GM18951 (cell line): ENCODE results near the gene MAGEB3.
"Not testable (repeated sequence)": the region's sequence is repeated elsewhere in the genome, so short reads cannot be mapped to it uniquely, and the experiment has no call there.

Source experiments
- POLR2A ChIP-seq: IDR thresholded peaks from 4 replicates; pipeline ENCODE4 v1.6.1; 2011; ENCODE audit warnings: mild to moderate bottlenecking; ENCODE audit not compliant: insufficient read length, insufficient read depth; ENCODE audit errors: extremely low read depth
- in situ Hi-C: fragments of 300-500 bp; cut with MboI; formaldehyde crosslinking; loops from one replicate; pipeline ENCODE4 v1.12.0; 2022; ENCODE audit warnings: low sequenced_read_pairs, mixed read lengths, inconsistent platforms; ENCODE audit not compliant: unreplicated experiment

MAGEB3 gene

GRCh38 chrX:30230395-30230794, at the start of gene MAGEB3:
MAGEB3 (plus strand) TSS chrX:30230657; CDS start chrX:30235925, 5,268 bp downstream.
- no peak for TF ChIP-seq POLR2A
- in situ Hi-C loops = no loop called here

- in situ Hi-C loops = no loop called here
- no peak for TF ChIP-seq POLR2A
Observed at GRCh38 chrX:30181353-30181752, 49.1 kb upstream of the MAGEB3 start.

GRCh38 chrX:30183554-30183953, 46.9 kb upstream of the MAGEB3 start:
- in situ Hi-C loops = no loop called here
- TF ChIP-seq POLR2A = no peak

- no peak for TF ChIP-seq POLR2A
- in situ Hi-C loops = no loop called here
Observed at GRCh38 chrX:30190426-30190825, 40.0 kb upstream of the MAGEB3 start.

GRCh38 chrX:30193910-30194309, 36.5 kb upstream of the MAGEB3 start:
- in situ Hi-C loops = not testable (repeated sequence)

- TF ChIP-seq POLR2A = no peak
- in situ Hi-C loops = no loop called here
Observed at GRCh38 chrX:30196322-30196721, 34.1 kb upstream of the MAGEB3 start.

- in situ Hi-C loops = no loop called here
- TF ChIP-seq POLR2A = no peak
Observed at GRCh38 chrX:30212172-30212571, 18.3 kb upstream of the MAGEB3 start.

- in situ Hi-C loops = no loop called here
- no peak for TF ChIP-seq POLR2A
Observed at GRCh38 chrX:30215357-30215843, 15.1 kb upstream of the MAGEB3 start, which contains the start of gene MAGEB2. MAGEB2 (plus strand) TSS chrX:30215563; CDS start chrX:30218581, 3,018 bp downstream.

- TF ChIP-seq POLR2A = no peak
- in situ Hi-C loops = no loop called here
Observed at GRCh38 chrX:30217465-30217864, 13.0 kb upstream of the MAGEB3 start.

- TF ChIP-seq POLR2A = no peak
- in situ Hi-C loops = no loop called here
Observed at GRCh38 chrX:30219372-30219771, 11.1 kb upstream of the MAGEB3 start.

GRCh38 chrX:30220661-30221060, 9.8 kb upstream of the MAGEB3 start:
- no peak for TF ChIP-seq POLR2A
- in situ Hi-C loops = no loop called here

GRCh38 chrX:30224536-30224935, 5.9 kb upstream of the MAGEB3 start:
- in situ Hi-C loops = no loop called here
- no peak for TF ChIP-seq POLR2A

GRCh38 chrX:30228526-30228925, 1.9 kb upstream of the MAGEB3 start:
- TF ChIP-seq POLR2A = no peak
- in situ Hi-C loops = no loop called here

- in situ Hi-C loops = no loop called here
- TF ChIP-seq POLR2A = no peak
Observed at GRCh38 chrX:30241724-30242415, 11.4 kb downstream of the MAGEB3 start, which contains the start of gene MAGEB4. MAGEB4 (plus strand) TSS chrX:30242000; CDS start chrX:30242136, 136 bp downstream.
